UCSD-AML1 (cell line): ENCODE results near the gene MZF1.
"Not testable (repeated sequence)": the region's sequence is repeated elsewhere in the genome, so short reads cannot be mapped to it uniquely, and the experiment has no call there.

Experiments
- DNase-seq: peaks from one replicate; lab custom pipeline; 2025; ENCODE audit not compliant: unreplicated experiment; lab: John Stamatoyannopoulos, UW

MZF1 gene

GRCh38 chr19:58572818-58573657, at the start of gene MZF1:
TSS of gene MZF1 (minus strand) at chr19:58573335. CDS start at chr19:58571389, 1,946 bp downstream.
- no peak for DNase-seq

GRCh38 chr19:58607213-58607612, 34.1 kb upstream of the MZF1 start:
- not testable (repeated sequence) for DNase-seq

- DNase-seq = not testable (repeated sequence)
Observed at GRCh38 chr19:58606251-58606896, 33.2 kb upstream of the MZF1 start.

GRCh38 chr19:58586133-58586765, 13.1 kb upstream of the MZF1 start:
- no peak for DNase-seq

GRCh38 chr19:58585442-58586132, 12.5 kb upstream of the MZF1 start:
- no peak for DNase-seq

- no peak for DNase-seq
Observed at GRCh38 chr19:58584498-58585441, 11.6 kb upstream of the MZF1 start.

- DNase-seq = no peak
Observed at GRCh38 chr19:58582985-58583384, 9.8 kb upstream of the MZF1 start.

- DNase-seq = no peak
Observed at GRCh38 chr19:58581227-58582141, 8.3 kb upstream of the MZF1 start.

- DNase-seq = no peak
Observed at GRCh38 chr19:58579473-58580142, 6.5 kb upstream of the MZF1 start.

- DNase-seq = no peak
Observed at GRCh38 chr19:58578012-58578925, 5.1 kb upstream of the MZF1 start.

GRCh38 chr19:58577581-58577980, 4.4 kb upstream of the MZF1 start:
- DNase-seq = not testable (repeated sequence)

GRCh38 chr19:58575183-58576041, 2.3 kb upstream of the MZF1 start:
- no peak for DNase-seq

GRCh38 chr19:58573658-58574164, 576 bp upstream of the MZF1 start:
- DNase-seq = no peak

GRCh38 chr19:58572026-58572817, 913 bp downstream of the MZF1 start:
- no peak for DNase-seq

GRCh38 chr19:58571575-58571947, 1.6 kb downstream of the MZF1 start:
- DNase-seq = no peak
